Measurements from ENCODE around the gene HAGHL. TPM values are rescaled to one million over a fixed set of nuclear protein-coding genes. Genes with fewer than 3 reads are reported as not detected.

HAGHL gene
- total RNA-seq, 4 donors from 2014 or later, result 1.1 to 5.6 (median 2.6) TPM

DNA sequence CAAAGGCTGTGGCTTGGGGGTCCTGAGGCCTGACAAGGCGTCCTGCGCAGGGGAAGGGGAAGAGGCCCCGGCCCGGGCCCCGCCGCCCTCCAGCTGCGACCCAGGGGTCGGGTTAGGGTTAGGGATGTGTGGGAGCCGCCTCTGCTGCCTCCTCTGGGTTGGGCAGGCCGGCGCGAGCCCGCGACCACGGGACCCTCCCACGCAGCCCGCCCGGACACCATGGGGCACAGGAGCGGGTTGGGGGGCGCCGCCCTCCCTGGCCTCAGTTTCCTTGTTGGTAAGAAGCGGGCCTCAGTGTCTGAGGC, 13.5 kb downstream of the HAGHL start:
- TF ChIP-seq, protein P1, sequence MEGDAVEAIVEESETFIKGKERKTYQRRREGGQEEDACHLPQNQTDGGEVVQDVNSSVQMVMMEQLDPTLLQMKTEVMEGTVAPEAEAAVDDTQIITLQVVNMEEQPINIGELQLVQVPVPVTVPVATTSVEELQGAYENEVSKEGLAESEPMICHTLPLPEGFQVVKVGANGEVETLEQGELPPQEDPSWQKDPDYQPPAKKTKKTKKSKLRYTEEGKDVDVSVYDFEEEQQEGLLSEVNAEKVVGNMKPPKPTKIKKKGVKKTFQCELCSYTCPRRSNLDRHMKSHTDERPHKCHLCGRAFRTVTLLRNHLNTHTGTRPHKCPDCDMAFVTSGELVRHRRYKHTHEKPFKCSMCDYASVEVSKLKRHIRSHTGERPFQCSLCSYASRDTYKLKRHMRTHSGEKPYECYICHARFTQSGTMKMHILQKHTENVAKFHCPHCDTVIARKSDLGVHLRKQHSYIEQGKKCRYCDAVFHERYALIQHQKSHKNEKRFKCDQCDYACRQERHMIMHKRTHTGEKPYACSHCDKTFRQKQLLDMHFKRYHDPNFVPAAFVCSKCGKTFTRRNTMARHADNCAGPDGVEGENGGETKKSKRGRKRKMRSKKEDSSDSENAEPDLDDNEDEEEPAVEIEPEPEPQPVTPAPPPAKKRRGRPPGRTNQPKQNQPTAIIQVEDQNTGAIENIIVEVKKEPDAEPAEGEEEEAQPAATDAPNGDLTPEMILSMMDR (IDR thresholded peaks at IDR 0.05; ENCODE audit: low read depth), result no peak

DNA sequence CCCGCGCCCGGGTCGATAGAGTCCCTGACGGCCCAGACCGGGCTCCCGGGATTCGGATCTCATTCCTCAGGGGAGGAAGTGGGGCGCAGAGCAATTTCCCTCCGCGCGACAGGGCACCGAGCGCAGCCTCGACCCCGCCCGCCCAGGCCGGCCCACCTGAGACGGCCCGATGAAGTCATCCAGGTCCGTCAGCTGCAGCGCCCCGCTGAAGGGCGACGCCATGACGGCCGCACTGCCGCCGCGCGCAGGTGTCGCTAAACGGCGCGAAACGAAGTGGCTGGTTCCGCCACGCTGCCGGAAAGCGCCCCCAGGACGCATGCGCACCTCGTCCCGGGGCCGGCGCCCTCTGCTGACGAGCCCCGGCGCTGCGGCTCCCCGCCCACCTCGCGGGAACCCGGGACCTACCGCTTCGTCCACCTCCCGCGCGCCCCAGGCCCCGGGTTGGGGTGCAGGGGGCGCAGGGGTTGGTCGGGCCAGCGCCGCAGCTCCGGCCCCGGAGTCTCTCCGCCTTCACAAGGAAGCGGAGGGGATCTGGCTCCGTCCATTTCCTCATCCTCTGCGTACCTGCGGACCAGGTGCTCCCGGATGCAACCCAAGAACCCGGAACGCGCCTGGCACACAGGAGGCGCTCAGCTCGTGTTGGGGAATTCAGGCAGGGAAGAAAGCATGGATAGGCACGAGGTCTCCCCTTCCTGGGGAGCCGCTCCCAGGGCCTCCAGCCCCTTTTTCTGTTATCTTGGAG, 14.0 kb downstream of the HAGHL start, which contains the start of gene CIAO3:
Gene CIAO3 (minus strand): TSS at position 234 of the 742 bp plus-strand sequence. CDS start 12 bp downstream, at position 222.
- TF ChIP-seq, protein P1 (IDR thresholded peaks at IDR 0.05; ENCODE audit: low read depth), result no peak

DNA sequence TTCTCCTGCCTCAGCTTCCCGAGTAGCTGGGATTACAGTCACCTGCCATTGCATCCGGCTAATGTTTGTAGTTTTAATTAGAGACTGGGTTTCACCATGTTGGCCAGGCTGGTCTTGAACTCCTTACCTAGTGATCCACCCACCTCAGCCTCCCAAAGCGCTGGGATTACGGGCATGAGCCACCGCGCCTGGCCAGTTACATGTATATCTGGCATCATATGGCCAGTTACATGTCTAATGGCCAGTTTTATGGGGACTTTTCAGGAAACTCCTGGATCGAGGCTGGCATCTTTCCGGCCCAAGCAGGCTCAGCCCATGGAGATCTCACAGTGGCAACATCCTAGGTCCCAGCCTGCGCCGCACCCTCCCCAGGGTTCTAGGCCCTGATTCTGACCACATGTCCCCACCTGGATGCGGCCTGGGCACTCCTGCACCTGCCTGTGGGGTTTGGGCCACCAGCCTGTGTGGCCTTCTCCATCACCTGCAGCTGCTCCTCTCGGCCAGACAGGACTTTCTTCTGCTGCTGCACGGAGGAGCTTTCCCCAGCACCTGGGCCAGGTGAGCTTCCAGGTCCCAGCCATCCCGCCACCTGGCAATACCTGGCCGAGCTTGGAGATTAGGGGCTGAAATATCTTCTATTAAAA, 15.2 kb downstream of the HAGHL start:
- TF ChIP-seq, protein P1 (IDR thresholded peaks at IDR 0.05; ENCODE audit: low read depth), result no peak

DNA sequence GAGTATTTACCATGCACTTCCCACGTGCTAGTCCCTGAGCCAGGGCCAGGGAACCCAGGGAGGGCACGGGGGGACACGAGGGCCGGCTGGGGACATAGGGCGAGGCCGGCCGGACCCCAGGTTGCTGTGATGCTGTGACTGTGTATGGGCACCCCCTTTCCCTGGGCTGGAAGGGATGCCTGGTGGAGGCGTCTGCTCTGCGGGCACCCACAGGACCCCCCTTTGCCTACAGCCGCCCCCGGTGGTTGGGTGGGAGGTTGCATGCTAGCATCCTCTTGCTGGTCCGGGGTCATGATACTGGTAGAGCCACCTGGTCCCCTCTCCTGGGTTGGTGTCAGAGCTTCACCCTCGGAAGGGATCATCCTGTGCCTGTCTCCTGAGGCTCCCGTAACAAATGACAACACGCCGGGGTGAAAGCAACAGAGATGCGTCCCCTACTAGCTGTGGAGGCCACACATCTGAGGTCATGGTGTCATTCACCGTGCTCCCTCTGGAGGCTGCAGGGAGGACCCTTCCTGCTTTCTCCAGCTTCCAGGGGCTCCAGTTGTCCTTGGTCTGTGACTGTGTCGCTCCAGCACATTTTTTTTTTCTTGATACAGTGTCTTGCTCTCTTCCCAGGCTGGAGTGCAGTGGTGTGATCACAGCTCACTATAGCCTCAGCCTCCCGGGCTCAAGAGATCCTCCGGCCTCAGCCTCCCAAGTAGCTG, 17.0 kb downstream of the HAGHL start:
- TF ChIP-seq, protein P1 (IDR thresholded peaks at IDR 0.05; ENCODE audit: low read depth), result no peak

DNA sequence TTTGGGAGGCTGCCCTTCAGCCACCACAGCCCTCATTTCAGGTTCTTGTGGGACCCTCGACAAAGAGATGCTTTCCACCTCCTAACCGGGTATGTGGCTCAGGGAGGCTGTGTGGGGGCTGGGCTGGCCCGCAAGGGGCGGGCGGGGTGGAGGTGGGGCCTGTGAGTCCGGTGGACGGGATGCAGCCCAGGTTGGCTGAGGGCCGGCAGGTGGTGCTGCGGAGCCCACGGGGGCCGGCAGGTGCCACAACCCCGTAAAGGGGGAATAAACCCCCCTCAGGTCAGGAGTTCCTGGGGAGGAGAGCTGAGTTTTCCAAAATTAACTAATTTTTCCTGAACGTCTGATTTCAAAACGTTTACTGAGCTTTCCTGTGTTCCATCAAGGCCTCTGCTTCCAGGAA, 18.8 kb downstream of the HAGHL start:
- TF ChIP-seq, protein P1 (IDR thresholded peaks at IDR 0.05; ENCODE audit: low read depth), result no peak

DNA sequence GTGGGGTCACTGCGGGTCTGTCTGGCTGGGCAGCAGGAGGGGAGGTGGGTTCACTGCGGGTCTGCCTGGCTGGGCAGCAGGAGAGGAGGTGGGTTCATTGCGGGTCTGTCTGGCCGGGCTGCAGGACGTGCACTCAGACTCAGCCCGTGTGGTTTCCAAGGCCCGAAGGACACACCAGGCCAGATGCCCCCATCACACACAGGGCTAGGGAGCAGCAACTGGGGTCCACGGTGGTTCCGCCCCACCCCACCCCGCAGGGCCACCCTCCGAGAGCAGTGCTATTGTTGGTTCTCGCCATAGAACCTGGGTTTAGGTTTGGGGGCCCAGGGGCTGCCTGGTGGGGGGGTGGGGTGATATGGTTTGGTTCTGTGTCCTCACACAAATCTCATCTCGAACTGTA, 19.7 kb downstream of the HAGHL start:
- TF ChIP-seq, protein P1 (IDR thresholded peaks at IDR 0.05; ENCODE audit: low read depth), result no peak
